Mucosa of descending colon (tissue), 3 donors: ENCODE results near the gene ASXL3. TPM values are rescaled to one million over a fixed set of nuclear protein-coding genes. Genes with fewer than 3 reads are reported as not detected.
A peak's percentile ranks its signal among the peaks of the same experiment; 100 is the strongest.

ENCODE experiments used
- ATAC-seq: fragments of 200-7000 bp; cut with Tn5 transposase; one replicate; pipeline ENCODE4 v1.9.1; 2020; ENCODE audit warnings: mild to moderate bottlenecking, moderate library complexity
- DNase-seq, 3 donors: peaks; one replicate each; pipeline ENCODE4 v3.0.0-alpha.2; 2020
- H3K36me3 ChIP-seq: fragments of 200-600 bp; one replicate; pipeline ENCODE4 v1.8.0; 2021; ENCODE audit warnings: low read depth, mild to moderate bottlenecking
- H3K4me1 ChIP-seq: fragments of 200-600 bp; one replicate; pipeline ENCODE4 v1.8.0; 2021; ENCODE audit warnings: low read depth, mild to moderate bottlenecking
- H3K4me3 ChIP-seq: fragments of 200-600 bp; one replicate; pipeline ENCODE4 v1.8.0; 2021; ENCODE audit warnings: mild to moderate bottlenecking
- H3K9me3 ChIP-seq: fragments of 200-600 bp; one replicate; pipeline ENCODE4 v1.8.0; 2021; ENCODE audit warnings: mild to moderate bottlenecking
- intact Hi-C, 2 donors: fragments of 100-400 bp; cut with DNase I in 1 of 2; cut with micrococcal nuclease in 1 of 2; formaldehyde crosslinking; loops; one replicate each; pipeline versions ENCODE4 v1.11.0 to v1.11.1; 2022; cut with DNase I, micrococcal nuclease
- long read RNA-seq, 2 donors: library from polyadenylated mRNA; unstranded; transcript quantifications; one replicate each; pipeline ENCODE4 v2.0.0, GENCODE V29; 2019 to 2021
- total RNA-seq, 3 donors: library from RNA; stranded (reverse); fragmentation: NEBNext Ultra II Directional in 2 of 3; extraction: Animal tissue kit (Norgen Biotek cat#: 25700) in 2 of 3; gene quantifications; one replicate each; pipeline versions ENCODE4 v1.2.1 to v1.2.4, GENCODE V29; 2021 to 2023
- TF ChIP-seq, protein P1 (sequence below): fragments of 200-600 bp; IDR thresholded peaks from one replicate; pipeline ENCODE4 v1.8.0; 2022; ENCODE audit warnings: antibody characterized with exemption, mild to moderate bottlenecking
- donor health status: DM: no; HTN: no; CAD: no; lungs with moderate emphysema.
- donor health status: DM: no; HTN: no; CAD: no.
- donor health status: DM: no; HTN: yes; CAD: no.

Gene ASXL3
- total RNA-seq = 1 to 10 TPM; 2.4 to 8.5 (median 4.0) TPM
- long read RNA-seq, donor 1, partial matches to known transcripts = 0 of 2 reads
- long read RNA-seq, donor 1, other reads (novel, unspliced or antisense) = 2 of 2 reads
- long read RNA-seq, donor 2 = 0 reads

DNA sequence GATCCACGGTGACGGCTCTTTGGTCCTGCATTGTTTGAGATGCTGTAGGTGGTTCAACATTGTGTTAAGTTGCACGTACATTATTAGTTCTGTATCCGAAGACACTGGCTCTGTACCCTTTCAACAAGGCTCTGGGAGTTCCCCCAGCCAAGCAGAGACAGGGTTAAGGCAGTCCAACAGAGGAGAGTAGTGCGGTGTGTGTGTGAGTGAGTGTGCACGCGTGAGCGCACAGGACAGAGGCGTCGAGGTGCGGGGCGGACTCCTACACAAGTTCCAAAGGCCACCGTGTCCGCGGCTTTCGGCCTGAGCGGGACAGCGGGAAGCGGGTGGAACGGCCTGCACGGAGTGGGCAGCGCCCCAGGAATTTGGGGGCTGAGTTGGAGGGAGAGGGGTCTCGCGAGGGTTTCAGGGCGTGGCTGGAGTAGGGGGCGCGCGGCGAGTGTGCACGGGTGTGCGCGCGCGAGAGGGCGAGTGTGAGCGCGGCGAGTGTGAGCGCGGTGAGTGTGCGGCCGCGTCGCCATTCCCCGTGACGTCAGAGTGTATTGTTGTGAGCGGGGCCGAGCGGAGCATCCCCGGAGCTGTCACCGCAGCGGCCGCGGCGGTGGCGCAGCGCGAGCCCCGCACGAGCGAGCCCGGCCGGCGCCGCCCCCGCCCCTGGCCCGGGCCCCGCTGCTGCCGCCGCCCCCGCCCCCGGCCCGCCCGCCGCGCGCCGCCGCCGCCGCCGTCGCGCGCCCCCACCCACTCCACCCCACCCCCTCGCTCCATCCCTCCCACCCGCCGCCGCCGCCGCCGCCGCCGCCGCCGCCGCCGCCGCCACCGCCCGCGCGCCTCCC lies at the start of gene ASXL3:
ASXL3 (plus strand) TSS at position 535 of the 833 bp plus-strand sequence. CDS start 413 bp downstream, outside the sequence.
- peaks cover 3% of the 10 kb centered on the region for H3K4me1 ChIP-seq
- intact Hi-C loops = no loop called here
- peak within 1 kb of the TSS; percentile 50 for H3K4me3 ChIP-seq
- no peaks in the 10 kb centered on the region for H3K9me3 ChIP-seq
- ATAC-seq (peak; percentile 82), DNase-seq (peak; percentile 59 to 73 (median 64))
- TF ChIP-seq, protein P1, sequence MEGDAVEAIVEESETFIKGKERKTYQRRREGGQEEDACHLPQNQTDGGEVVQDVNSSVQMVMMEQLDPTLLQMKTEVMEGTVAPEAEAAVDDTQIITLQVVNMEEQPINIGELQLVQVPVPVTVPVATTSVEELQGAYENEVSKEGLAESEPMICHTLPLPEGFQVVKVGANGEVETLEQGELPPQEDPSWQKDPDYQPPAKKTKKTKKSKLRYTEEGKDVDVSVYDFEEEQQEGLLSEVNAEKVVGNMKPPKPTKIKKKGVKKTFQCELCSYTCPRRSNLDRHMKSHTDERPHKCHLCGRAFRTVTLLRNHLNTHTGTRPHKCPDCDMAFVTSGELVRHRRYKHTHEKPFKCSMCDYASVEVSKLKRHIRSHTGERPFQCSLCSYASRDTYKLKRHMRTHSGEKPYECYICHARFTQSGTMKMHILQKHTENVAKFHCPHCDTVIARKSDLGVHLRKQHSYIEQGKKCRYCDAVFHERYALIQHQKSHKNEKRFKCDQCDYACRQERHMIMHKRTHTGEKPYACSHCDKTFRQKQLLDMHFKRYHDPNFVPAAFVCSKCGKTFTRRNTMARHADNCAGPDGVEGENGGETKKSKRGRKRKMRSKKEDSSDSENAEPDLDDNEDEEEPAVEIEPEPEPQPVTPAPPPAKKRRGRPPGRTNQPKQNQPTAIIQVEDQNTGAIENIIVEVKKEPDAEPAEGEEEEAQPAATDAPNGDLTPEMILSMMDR = no peak
- no peaks in the 10 kb centered on the region for H3K36me3 ChIP-seq

DNA sequence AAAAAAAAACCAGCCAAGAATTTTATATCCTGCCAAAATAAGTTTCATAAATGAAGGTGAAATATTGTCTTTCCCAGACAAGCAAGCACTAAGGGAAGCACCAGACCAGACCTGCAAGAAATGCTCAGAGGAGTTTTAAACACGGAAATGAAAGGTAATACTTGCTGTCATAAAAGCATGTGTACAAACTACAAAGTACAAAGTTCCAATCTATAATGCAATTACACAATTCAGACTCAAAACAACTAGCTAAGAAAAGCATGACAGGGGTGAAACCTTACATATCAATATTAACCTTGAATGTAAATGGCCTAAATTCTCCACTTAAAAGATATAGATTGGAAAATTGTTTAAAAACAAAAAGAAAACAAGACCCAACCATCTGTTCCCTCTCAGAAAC lies 45.0 kb upstream of the ASXL3 start:
- DNase-seq (peak in 1 of 3 donors; percentile 32), ATAC-seq (peak; percentile 99)
- TF ChIP-seq, protein P1 = no peak
- no peaks in the 10 kb centered on the region for H3K36me3 ChIP-seq
- no peaks in the 10 kb centered on the region for H3K9me3 ChIP-seq
- intact Hi-C loops = no loop called here
- H3K4me3 ChIP-seq = no peak overlapping the region
- H3K4me1 ChIP-seq = peaks cover 12% of the 10 kb centered on the region

GRCh38 chr18:33536904-33537303 lies 41.1 kb upstream of the ASXL3 start:
- intact Hi-C loops = no loop called here
- no peak overlapping the region for H3K4me3 ChIP-seq
- H3K4me1 ChIP-seq = peaks cover 12% of the 10 kb centered on the region
- DNase-seq = no peak
- ATAC-seq = no peak
- H3K9me3 ChIP-seq = no peaks in the 10 kb centered on the region
- TF ChIP-seq, protein P1 = no peak
- no peaks in the 10 kb centered on the region for H3K36me3 ChIP-seq

- TF ChIP-seq, protein P1 = no peak
- intact Hi-C loops = no loop called here
- H3K36me3 ChIP-seq = no peaks in the 10 kb centered on the region
These were observed 39.5 kb upstream of the ASXL3 start for GRCh38 chr18:33538418-33539042.

GRCh38 chr18:33540392-33540791 lies 37.6 kb upstream of the ASXL3 start:
- ATAC-seq = no peak
- no peaks in the 10 kb centered on the region for H3K4me1 ChIP-seq
- no peaks in the 10 kb centered on the region for H3K9me3 ChIP-seq
- H3K36me3 ChIP-seq = no peaks in the 10 kb centered on the region
- DNase-seq = no peak
- intact Hi-C loops = no loop called here
- TF ChIP-seq, protein P1 = no peak
- H3K4me3 ChIP-seq = no peak overlapping the region

More at GRCh38 chr18:33538418-33539042, 39.5 kb upstream of the ASXL3 start:
- no peak for ATAC-seq
- Histone ChIP-seq H3K9me3 (no peaks in the 10 kb centered on the region), H3K4me3 (no peak overlapping the region), H3K4me1 (peaks cover 3% of the 10 kb centered on the region)
- no peak for DNase-seq
